Mesenchymal stem cell (in vitro differentiated cells and primary cell): Measurements from ENCODE around the gene GPRIN3.
"Not testable (repeated sequence)": the region's sequence is repeated elsewhere in the genome, so short reads cannot be mapped to it uniquely, and the experiment has no call there.

Experiments used
- DNase-seq: peaks from one replicate; pipeline ENCODE4 v3.0.0-alpha.2; 2013
- H2AFZ ChIP-seq: one replicate; pipeline ENCODE4 v1.6.1; 2013; ENCODE audit warnings: low read depth, mild to moderate bottlenecking, control low read depth, inconsistent platforms, low read length, moderate library complexity
- H2AK5ac ChIP-seq: 2 replicates; pipeline ENCODE4 v1.6.1; 2013; ENCODE audit warnings: low read length, moderate library complexity, mild to moderate bottlenecking, inconsistent platforms; ENCODE audit not compliant: severe bottlenecking
- H2BK120ac ChIP-seq: one replicate; pipeline ENCODE4 v1.6.1; 2013; ENCODE audit warnings: low read depth, mild to moderate bottlenecking, inconsistent platforms, low read length, moderate library complexity
- H2BK12ac ChIP-seq, 2 experiments: one replicate each; pipeline ENCODE4 v1.6.1; 2013; ENCODE audit warnings: inconsistent platforms in 2 of 2, low read length in 2 of 2, mild to moderate bottlenecking in 2 of 2, moderate library complexity in 2 of 2, control low read depth in 1 of 2
- H2BK15ac ChIP-seq: one replicate; pipeline ENCODE4 v1.6.1; 2013; ENCODE audit warnings: mild to moderate bottlenecking, low read depth, inconsistent platforms; ENCODE audit not compliant: poor library complexity, severe bottlenecking
- H2BK5ac ChIP-seq: 2 replicates; pipeline ENCODE4 v1.6.1; 2013; ENCODE audit warnings: low read depth, mild to moderate bottlenecking, low read length, control low read depth, inconsistent platforms; ENCODE audit not compliant: poor library complexity, severe bottlenecking
- H3K14ac ChIP-seq, 2 experiments: one replicate each; pipeline ENCODE4 v1.6.1; 2013; ENCODE audit warnings: inconsistent platforms in 2 of 2, low read length in 2 of 2, control low read depth in 1 of 2, mild to moderate bottlenecking in 1 of 2, moderate library complexity in 1 of 2
- H3K18ac ChIP-seq, 2 experiments: one replicate each; pipeline ENCODE4 v1.6.1; 2013; ENCODE audit warnings: inconsistent platforms in 2 of 2, low read length in 2 of 2, control low read depth in 1 of 2, low read depth in 1 of 2, mild to moderate bottlenecking in 1 of 2
- H3K23ac ChIP-seq, 2 experiments: one replicate each; pipeline ENCODE4 v1.6.1; 2013; ENCODE audit warnings: inconsistent platforms in 2 of 2, low read length in 2 of 2, mild to moderate bottlenecking in 2 of 2, moderate library complexity in 2 of 2, control low read depth in 1 of 2
- H3K27ac ChIP-seq: 2 replicates; pipeline ENCODE4 v1.5.1; 2013; ENCODE audit warnings: mild to moderate bottlenecking, moderate library complexity, low read length, control low read depth, inconsistent platforms; ENCODE audit not compliant: poor library complexity, severe bottlenecking
- H3K27me3 ChIP-seq, 2 experiments: 2 replicates each; pipeline versions ENCODE4 v1.6.1 to v1.7.0; 2013; ENCODE audit warnings: low read length in 2 of 2, mild to moderate bottlenecking in 2 of 2, moderate library complexity in 2 of 2, control low read depth in 1 of 2, inconsistent platforms in 1 of 2; ENCODE audit not compliant: control insufficient read depth in 1 of 2, insufficient read depth in 1 of 2
- H3K36me3 ChIP-seq, 2 experiments: 2 replicates each; pipeline versions ENCODE4 v1.6.1 to v1.7.0; 2013; ENCODE audit warnings: low read length in 2 of 2, control low read depth in 1 of 2, inconsistent platforms in 1 of 2, low read depth in 1 of 2, mild to moderate bottlenecking in 1 of 2; ENCODE audit not compliant: insufficient read depth in 2 of 2, control insufficient read depth in 1 of 2
- H3K4ac ChIP-seq, 2 experiments: one replicate each; pipeline ENCODE4 v1.6.1; 2013; ENCODE audit warnings: inconsistent platforms in 2 of 2, low read length in 2 of 2, mild to moderate bottlenecking in 2 of 2, moderate library complexity in 2 of 2, control low read depth in 1 of 2, low read depth in 1 of 2
- H3K4me1 ChIP-seq: 2 replicates; pipeline ENCODE4 v1.6.1; 2013; ENCODE audit warnings: low read depth, low read length, control low read depth; ENCODE audit not compliant: control insufficient read depth, insufficient read depth
- H3K4me2 ChIP-seq: 2 replicates; pipeline ENCODE4 v1.6.1; 2013; ENCODE audit warnings: low read length, mild to moderate bottlenecking, inconsistent platforms; ENCODE audit not compliant: poor library complexity, severe bottlenecking
- H3K4me3 ChIP-seq, 2 experiments: 2 replicates each; pipeline versions ENCODE4 v1.5.1 to v1.7.0; 2013; ENCODE audit warnings: low read length in 2 of 2, mild to moderate bottlenecking in 2 of 2, control low read depth in 1 of 2, low read depth in 1 of 2; ENCODE audit not compliant: insufficient read depth in 1 of 2
- H3K79me1 ChIP-seq: replicated peaks from 2 replicates; pipeline ENCODE4 v1.6.1; 2013; ENCODE audit warnings: mild to moderate bottlenecking, control low read depth, low read length, inconsistent platforms; ENCODE audit not compliant: poor library complexity, severe bottlenecking
- H3K9ac ChIP-seq: 2 replicates; pipeline ENCODE4 v1.7.0; 2013; ENCODE audit warnings: mild to moderate bottlenecking, low read length, moderate library complexity
- H3K9me3 ChIP-seq: 2 replicates; pipeline ENCODE4 v1.7.0; 2013; ENCODE audit warnings: mild to moderate bottlenecking, low read length; ENCODE audit not compliant: control insufficient read depth
- H4K8ac ChIP-seq: one replicate; pipeline ENCODE4 v1.6.1; 2013; ENCODE audit warnings: inconsistent platforms, mild to moderate bottlenecking, low read length, moderate library complexity
- H4K91ac ChIP-seq: one replicate; pipeline ENCODE4 v1.6.1; 2013; ENCODE audit warnings: mild to moderate bottlenecking, low read length, inconsistent platforms
- WGBS: methylation state at CpG from one replicate; pipeline ENCODE4 v1.1.7; 2013; ENCODE audit warnings: mixed read lengths; 5-methylcytosine and 5-hydroxymethylcytosine counted together

The GPRIN3 gene

GRCh38 chr4:89309154-89309553 lies 1.6 kb upstream of the GPRIN3 start:
- H2AFZ ChIP-seq, H3K79me1 ChIP-seq, H4K91ac ChIP-seq, H3K4ac ChIP-seq, H2BK15ac ChIP-seq, H3K27ac ChIP-seq, H3K4me2 ChIP-seq, H2AK5ac ChIP-seq, H3K18ac ChIP-seq, H4K8ac ChIP-seq, H2BK120ac ChIP-seq, H2BK5ac ChIP-seq, H3K4me1 ChIP-seq, H3K14ac ChIP-seq, H3K9ac ChIP-seq, H3K36me3 ChIP-seq, H3K23ac ChIP-seq, H2BK12ac ChIP-seq, H3K9me3 ChIP-seq, H3K4me3 ChIP-seq, DNase-seq: not testable (repeated sequence)
- peaks cover 0 to 23% of the 10 kb centered on the region in 2 experiments for H3K27me3 ChIP-seq
- WGBS: 100% methylated on average over 2 of the region's 5 CpGs

- peak overlapping the region; percentile 69 to 76 for H3K4me3 ChIP-seq
- H3K79me1 ChIP-seq: no peaks in the 10 kb centered on the region
- no peak overlapping the region for H3K14ac ChIP-seq
- H4K91ac ChIP-seq: no peak overlapping the region
- no peaks in the 10 kb centered on the region for H3K9me3 ChIP-seq
- H3K36me3 ChIP-seq: no peaks in the 10 kb centered on the region
- WGBS: 53% methylated on average over 5 of the region's 6 CpGs
- peaks cover 9% of the 10 kb centered on the region for H3K4me1 ChIP-seq
- no peak for DNase-seq
- H2AK5ac ChIP-seq: no peak overlapping the region
- H2BK5ac ChIP-seq: no peak overlapping the region
- peak overlapping the region; percentile 75 for H4K8ac ChIP-seq
- H2BK120ac ChIP-seq: no peak overlapping the region
- peak overlapping the region; percentile 76 for H3K4me2 ChIP-seq
- no peak overlapping the region for H3K27ac ChIP-seq
- no peak overlapping the region for H2AFZ ChIP-seq
- H3K27me3 ChIP-seq: peaks cover 0 to 26% of the 10 kb centered on the region in 2 experiments
- H3K23ac ChIP-seq: peak overlapping the region in 1 of 2 experiments; percentile 72
- no peak overlapping the region for H2BK12ac ChIP-seq
- H2BK15ac ChIP-seq: no peak overlapping the region
- H3K9ac ChIP-seq: no peak overlapping the region
- peak overlapping the region in 1 of 2 experiments; percentile 44 for H3K18ac ChIP-seq
- no peak overlapping the region for H3K4ac ChIP-seq
These were observed 531 bp upstream of the GPRIN3 start for GRCh38 chr4:89308161-89308500.

- H3K9ac ChIP-seq: peak overlapping the region; percentile 34
- no peaks in the 10 kb centered on the region for H3K79me1 ChIP-seq
- H3K4me3 ChIP-seq: peak overlapping the region; percentile 69 to 76
- peaks cover 0 to 26% of the 10 kb centered on the region in 2 experiments for H3K27me3 ChIP-seq
- H2AK5ac ChIP-seq: no peak overlapping the region
- H4K8ac ChIP-seq: no peak overlapping the region
- H3K4me2 ChIP-seq: peak overlapping the region; percentile 76
- peak overlapping the region in 1 of 2 experiments; percentile 44 for H3K18ac ChIP-seq
- H3K4me1 ChIP-seq: peaks cover 9% of the 10 kb centered on the region
- H3K14ac ChIP-seq: peak overlapping the region in 1 of 2 experiments; percentile 19
- no peak overlapping the region for H3K27ac ChIP-seq
- H4K91ac ChIP-seq: no peak overlapping the region
- H3K4ac ChIP-seq: no peak overlapping the region
- 28% methylated on average over 6 of the region's 6 CpGs for WGBS
- H3K9me3 ChIP-seq: no peaks in the 10 kb centered on the region
- no peak overlapping the region for H2BK5ac ChIP-seq
- H3K36me3 ChIP-seq: no peaks in the 10 kb centered on the region
- no peak overlapping the region for H2BK120ac ChIP-seq
- no peak for DNase-seq
- H2AFZ ChIP-seq: no peak overlapping the region
- no peak overlapping the region for H2BK15ac ChIP-seq
- H3K23ac ChIP-seq: peak overlapping the region in 1 of 2 experiments; percentile 1
- H2BK12ac ChIP-seq: no peak overlapping the region
These were observed 488 bp downstream of the GPRIN3 start for GRCh38 chr4:89307178-89307445.

- Histone ChIP-seq H4K8ac (no peak overlapping the region), H3K4ac (no peak overlapping the region), H3K18ac (no peak overlapping the region), H3K79me1 (no peaks in the 10 kb centered on the region), H2BK12ac (no peak overlapping the region), H3K27ac (no peak overlapping the region), H3K4me1 (peaks cover 9% of the 10 kb centered on the region), H4K91ac (no peak overlapping the region), H3K9me3 (no peaks in the 10 kb centered on the region), H2AFZ (no peak overlapping the region), H3K27me3 (peaks cover 0 to 26% of the 10 kb centered on the region in 2 experiments), H2BK5ac (no peak overlapping the region), H2BK15ac (no peak overlapping the region), H3K9ac (no peak overlapping the region), H3K14ac (no peak overlapping the region), H2BK120ac (no peak overlapping the region), H3K36me3 (no peaks in the 10 kb centered on the region), H3K4me2 (no peak overlapping the region), H3K4me3 (no peak overlapping the region), H3K23ac (no peak overlapping the region), H2AK5ac (no peak overlapping the region)
- 79% methylated on average over 10 of the region's 11 CpGs for WGBS
- DNase-seq: no peak
These were observed 968 bp downstream of the GPRIN3 start for GRCh38 chr4:89306486-89307177.
